DND-41 (cell line): ENCODE measurements around the gene TMEM59L.

Experiments used
- ATAC-seq: fragments of 200-7000 bp; cut with Tn5 transposase; 3 replicates; pipeline ENCODE4 v1.9.1; 2021; ENCODE audit warnings: low read depth; ENCODE audit not compliant: insufficient read depth
- DNase-seq: peaks from one replicate; pipeline ENCODE4 v3.0.0-alpha.2; 2020
- H2AFZ ChIP-seq: 2 replicates; pipeline ENCODE4 v1.6.0; 2012; ENCODE audit warnings: low read depth, low read length
- H3K27ac ChIP-seq: 2 replicates; pipeline ENCODE4 v1.5.1; 2012; ENCODE audit warnings: low read length, inconsistent platforms
- H3K27me3 ChIP-seq: fragments of 200-600 bp; sonication (generic); 2 replicates; pipeline ENCODE4 v1.6.0; 2012; ENCODE audit warnings: low read length, mild to moderate bottlenecking, inconsistent platforms; ENCODE audit not compliant: insufficient read depth, poor library complexity
- H3K36me3 ChIP-seq: 2 replicates; pipeline ENCODE4 v1.5.1; 2012; ENCODE audit warnings: low read length, inconsistent platforms; ENCODE audit not compliant: insufficient read depth
- H3K4me1 ChIP-seq: 2 replicates; pipeline ENCODE4 v1.5.1; 2012; ENCODE audit warnings: mild to moderate bottlenecking, low read length; ENCODE audit not compliant: insufficient read depth
- H3K4me2 ChIP-seq: 2 replicates; pipeline ENCODE4 v1.6.0; 2012; ENCODE audit warnings: mild to moderate bottlenecking, moderate library complexity, low read length, inconsistent platforms; ENCODE audit not compliant: insufficient read depth
- H3K4me3 ChIP-seq, 2 experiments: fragments of 200-600 bp in 1 of 2; shearing (Covaris generic) in 1 of 2; 2 replicates each; pipeline ENCODE4 v1.5.1; 2012 to 2016; ENCODE audit warnings: inconsistent platforms in 2 of 2, low read length in 2 of 2, mild to moderate bottlenecking in 2 of 2, low read depth in 1 of 2, moderate library complexity in 1 of 2
- H3K79me2 ChIP-seq: 2 replicates; pipeline ENCODE4 v1.6.0; 2012; ENCODE audit warnings: low read length, inconsistent platforms; ENCODE audit not compliant: insufficient read depth
- H3K9ac ChIP-seq: 2 replicates; pipeline ENCODE4 v1.6.0; 2012; ENCODE audit warnings: low read depth, mild to moderate bottlenecking, inconsistent platforms, low read length, moderate library complexity
- H3K9me3 ChIP-seq: 2 replicates; pipeline ENCODE4 v1.5.1; 2012; ENCODE audit warnings: low read length, moderate library complexity, mild to moderate bottlenecking, inconsistent platforms; ENCODE audit not compliant: insufficient read depth, severe bottlenecking
- H4K20me1 ChIP-seq: 2 replicates; pipeline ENCODE4 v1.6.0; 2012; ENCODE audit warnings: low read length; ENCODE audit not compliant: insufficient read depth
- CTCF ChIP-seq: IDR thresholded peaks from 2 replicates; pipeline ENCODE4 v1.5.1; 2012; ENCODE audit warnings: borderline replicate concordance, low read length, moderate library complexity, mild to moderate bottlenecking; ENCODE audit not compliant: poor library complexity, severe bottlenecking; ENCODE audit errors: extremely low read depth
- EZH2 ChIP-seq: IDR thresholded peaks from 3 replicates; pipeline ENCODE4 v1.6.1; 2012; ENCODE audit warnings: borderline replicate concordance, low read depth, mild to moderate bottlenecking, moderate library complexity, low read length, inconsistent platforms; ENCODE audit not compliant: severe bottlenecking

The TMEM59L gene

GRCh38 chr19:18665771-18666202, 53.1 kb downstream of the TMEM59L start:
- no peaks in the 10 kb centered on the region for H3K27me3 ChIP-seq
- no peak overlapping the region for H3K4me2 ChIP-seq
- ATAC-seq = no peak
- no peak overlapping the region for H2AFZ ChIP-seq
- no peaks in the 10 kb centered on the region for H3K4me1 ChIP-seq
- H3K9ac ChIP-seq = no peak overlapping the region
- no peaks in the 10 kb centered on the region for H3K9me3 ChIP-seq
- peaks cover 62% of the 10 kb centered on the region for H3K36me3 ChIP-seq
- no peak overlapping the region for H3K27ac ChIP-seq
- H4K20me1 ChIP-seq = peaks cover 43% of the 10 kb centered on the region
- no peak overlapping the region for H3K4me3 ChIP-seq
- TF ChIP-seq CTCF = no peak
- TF ChIP-seq EZH2 = no peak
- DNase-seq = no peak
- H3K79me2 ChIP-seq = peaks cover 31% of the 10 kb centered on the region

- H3K27me3 ChIP-seq = no peaks in the 10 kb centered on the region
- peaks cover 41% of the 10 kb centered on the region for H4K20me1 ChIP-seq
- no peak overlapping the region for H3K9ac ChIP-seq
- H3K4me3 ChIP-seq = no peak overlapping the region
- no peak overlapping the region for H2AFZ ChIP-seq
- TF ChIP-seq CTCF (no peak), EZH2 (no peak)
- H3K9me3 ChIP-seq = no peaks in the 10 kb centered on the region
- no peaks in the 10 kb centered on the region for H3K4me1 ChIP-seq
- H3K36me3 ChIP-seq = peaks cover 67% of the 10 kb centered on the region
- ATAC-seq (no peak), DNase-seq (no peak)
- no peak overlapping the region for H3K4me2 ChIP-seq
- H3K79me2 ChIP-seq = peaks cover 26% of the 10 kb centered on the region
- H3K27ac ChIP-seq = no peak overlapping the region
Measured at GRCh38 chr19:18666317-18666716, 53.6 kb downstream of the TMEM59L start.

- H3K4me2 ChIP-seq = no peak overlapping the region
- H2AFZ ChIP-seq = no peak overlapping the region
- H3K4me3 ChIP-seq = no peak overlapping the region
- H3K36me3 ChIP-seq = peaks cover 70% of the 10 kb centered on the region
- H3K27ac ChIP-seq = no peak overlapping the region
- no peak for TF ChIP-seq CTCF
- TF ChIP-seq EZH2 = no peak
- peaks cover 21% of the 10 kb centered on the region for H3K79me2 ChIP-seq
- no peaks in the 10 kb centered on the region for H3K9me3 ChIP-seq
- ATAC-seq = no peak
- peaks cover 36% of the 10 kb centered on the region for H4K20me1 ChIP-seq
- H3K27me3 ChIP-seq = no peaks in the 10 kb centered on the region
- DNase-seq = no peak
- H3K4me1 ChIP-seq = no peaks in the 10 kb centered on the region
- H3K9ac ChIP-seq = no peak overlapping the region
Measured at GRCh38 chr19:18666784-18667183, 54.1 kb downstream of the TMEM59L start.
